HL-60 (cell line): ENCODE results near the gene MCM5.

Experiments
- DNase-seq, 2 experiments: peaks; one replicate each; pipeline ENCODE4 v3.0.0-alpha.2; 2010 to 2020; ENCODE audit warnings: low read depth in 1 of 2, low spot score in 1 of 2
- H3K27ac ChIP-seq: fragments of 250-450 bp; sonication (Bioruptor Pico); replicated peaks from 2 replicates; pipeline ENCODE4 v1.5.1; 2020; ENCODE audit warnings: mild to moderate bottlenecking, moderate library complexity
- H3K27me3 ChIP-seq: fragments of 250-450 bp; sonication (Bioruptor Pico); 2 replicates; pipeline ENCODE4 v1.5.1; 2021; ENCODE audit warnings: mild to moderate bottlenecking, moderate library complexity; ENCODE audit not compliant: insufficient read depth, poor library complexity, severe bottlenecking
- H3K4me3 ChIP-seq: replicated peaks from 2 replicates; pipeline ENCODE4 v1.5.1; 2011; ENCODE audit warnings: mild to moderate bottlenecking, control low read depth, low read length; ENCODE audit not compliant: insufficient read depth
- CTCF ChIP-seq: IDR thresholded peaks from one replicate; pipeline ENCODE4 v1.5.1; 2011; ENCODE audit warnings: low read length, control low read depth, inconsistent platforms; ENCODE audit not compliant: insufficient read depth
- GABPA ChIP-seq: IDR thresholded peaks from 2 replicates; pipeline ENCODE4 v1.6.1; 2012; ENCODE audit warnings: low read depth
- POLR2AphosphoS5 ChIP-seq: IDR thresholded peaks from 2 replicates; pipeline ENCODE4 v1.6.1; 2012; ENCODE audit warnings: low read depth
- REST ChIP-seq: IDR thresholded peaks from 2 replicates; pipeline ENCODE4 v1.6.1; 2012; ENCODE audit warnings: low read depth; ENCODE audit not compliant: insufficient replicate concordance
- SPI1 ChIP-seq: IDR thresholded peaks from 2 replicates; pipeline ENCODE4 v1.6.1; 2012; ENCODE audit warnings: low read depth, mild to moderate bottlenecking, borderline replicate concordance

The MCM5 gene

GRCh38 chr22:35378621-35379020 lies 21.3 kb upstream of the MCM5 start:
- no peaks in the 10 kb centered on the region for H3K27me3 ChIP-seq
- no peak overlapping the region for H3K27ac ChIP-seq
- DNase-seq: no peak
- no peak overlapping the region for H3K4me3 ChIP-seq
- TF ChIP-seq GABPA: no peak
- no peak for TF ChIP-seq CTCF

- H3K27me3 ChIP-seq: no peaks in the 10 kb centered on the region
- no peak overlapping the region for H3K27ac ChIP-seq
- TF ChIP-seq GABPA (no peak), SPI1 (no peak), CTCF (no peak), REST (no peak), POLR2AphosphoS5 (no peak)
- no peak overlapping the region for H3K4me3 ChIP-seq
- DNase-seq: no peak
These were observed 20.6 kb upstream of the MCM5 start for GRCh38 chr22:35379146-35379993.

DNA sequence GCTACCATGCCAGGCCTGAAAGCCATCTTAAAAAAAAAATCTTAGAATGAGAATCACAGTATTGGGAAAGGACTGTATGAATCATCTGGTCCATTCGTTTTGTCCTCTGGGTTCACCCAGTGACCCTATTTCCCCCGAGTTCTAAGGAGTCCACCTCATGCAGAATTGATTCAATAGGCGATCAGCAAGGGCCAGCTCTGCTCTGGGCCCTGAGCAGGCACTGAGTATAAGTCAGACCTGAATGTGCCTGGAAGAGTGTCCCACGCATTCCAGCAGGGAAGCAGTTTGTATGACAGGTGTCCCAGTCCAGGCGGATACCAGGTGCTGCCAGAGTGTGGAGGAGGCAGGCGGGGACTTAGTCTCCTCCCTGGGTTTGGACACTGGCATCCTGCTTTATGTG lies 19.9 kb upstream of the MCM5 start:
- DNase-seq: no peak

More for the DNA sequence above, 19.9 kb upstream of the MCM5 start:
- no peak overlapping the region for H3K4me3 ChIP-seq
- no peak overlapping the region for H3K27ac ChIP-seq
- no peaks in the 10 kb centered on the region for H3K27me3 ChIP-seq
- TF ChIP-seq REST (no peak), POLR2AphosphoS5 (no peak), GABPA (no peak), SPI1 (no peak), CTCF (no peak)
